COLO668 (cell line): Measurements from ENCODE around the gene SSRP1.

Experiments used
- DNase-seq: peaks from one replicate; lab custom pipeline; 2025; ENCODE audit not compliant: unreplicated experiment; lab: John Stamatoyannopoulos, UW

Gene SSRP1

DNA sequence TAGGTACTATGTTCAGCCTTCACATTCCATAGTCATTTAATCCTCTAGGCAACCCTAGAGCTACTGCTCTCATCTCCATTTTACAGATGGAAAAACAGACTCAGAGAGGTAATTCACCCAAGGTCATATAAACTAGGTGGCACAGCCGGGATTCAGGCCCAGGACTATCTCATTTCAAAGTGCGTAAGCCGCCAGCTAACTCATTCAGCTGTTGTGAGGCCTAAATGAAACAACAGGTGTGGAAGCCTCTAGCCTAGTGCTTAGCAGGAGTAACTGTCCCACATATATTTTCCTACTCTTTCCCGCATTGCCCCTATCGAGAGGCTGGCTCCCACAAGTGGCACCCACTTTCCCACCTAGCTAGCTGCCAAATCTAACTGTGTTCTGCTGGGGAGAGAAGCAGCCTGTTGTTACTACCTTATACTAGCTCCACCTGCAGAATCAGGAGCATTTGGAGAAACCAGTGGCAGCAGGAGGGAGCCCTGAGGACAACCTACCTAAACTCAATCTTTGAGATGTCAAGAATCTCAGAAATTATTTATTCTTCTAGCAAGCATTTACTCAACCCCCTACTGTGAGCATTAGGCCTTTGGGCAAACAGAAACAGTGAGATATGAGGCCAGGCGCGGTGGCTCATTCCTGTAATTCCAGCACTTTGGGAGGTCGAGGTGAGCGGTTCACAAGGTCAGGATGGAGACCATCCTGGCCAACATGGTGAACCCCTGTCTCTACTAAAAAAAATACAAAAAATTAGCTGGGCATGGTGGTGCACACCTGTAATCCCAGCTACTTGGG, 24.4 kb upstream of the SSRP1 start:
- DNase-seq: no peak

- DNase-seq: no peak
Measured at GRCh38 chr11:57359396-57359795, 23.7 kb upstream of the SSRP1 start.

- DNase-seq: no peak
Measured at GRCh38 chr11:57358991-57359390, 23.3 kb upstream of the SSRP1 start.

DNA sequence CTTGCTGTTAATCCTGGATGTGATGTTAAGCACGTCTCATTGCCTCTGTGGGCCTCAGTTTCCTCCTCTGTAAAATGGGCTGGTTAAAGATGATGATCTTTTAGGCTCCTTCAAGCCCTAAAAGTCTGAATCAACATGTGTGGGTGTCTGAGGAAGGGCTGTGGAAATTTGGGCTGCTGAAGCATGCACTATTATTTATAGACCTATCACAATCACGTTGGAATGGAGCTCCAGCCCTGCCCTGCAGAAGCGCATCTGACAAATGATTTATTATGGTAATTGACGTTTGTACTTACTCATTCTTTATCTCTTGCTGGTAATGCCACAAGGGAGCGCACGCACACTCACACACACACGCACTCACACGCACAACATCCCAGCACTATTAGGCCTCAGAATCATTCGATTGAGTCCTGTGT, 22.9 kb upstream of the SSRP1 start:
- no peak for DNase-seq

DNA sequence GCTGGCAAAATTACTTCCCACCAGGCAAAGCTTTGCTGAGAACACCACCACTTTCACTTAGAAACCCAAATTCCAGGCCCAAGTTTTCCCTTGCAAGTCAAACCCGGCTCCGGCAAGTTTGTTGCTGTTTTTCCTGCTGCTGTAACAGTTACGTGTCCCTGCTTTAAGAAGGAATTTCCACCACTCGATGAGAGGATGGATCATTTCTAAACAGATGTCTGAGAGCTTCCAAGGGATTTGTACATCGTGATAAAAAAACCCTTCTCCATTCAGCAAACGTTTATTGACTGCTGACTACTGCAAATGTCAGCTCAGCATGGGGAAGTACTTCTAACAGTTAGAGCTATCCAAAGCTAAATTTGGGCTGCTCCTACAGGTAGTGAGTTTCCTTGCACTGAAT, 22.2 kb upstream of the SSRP1 start:
- DNase-seq: no peak

GRCh38 chr11:57357310-57357709, 21.6 kb upstream of the SSRP1 start:
- DNase-seq: no peak

GRCh38 chr11:57356268-57356667, 20.6 kb upstream of the SSRP1 start:
- no peak for DNase-seq

- no peak for DNase-seq
Measured at GRCh38 chr11:57354699-57355098, 19.0 kb upstream of the SSRP1 start.

DNA sequence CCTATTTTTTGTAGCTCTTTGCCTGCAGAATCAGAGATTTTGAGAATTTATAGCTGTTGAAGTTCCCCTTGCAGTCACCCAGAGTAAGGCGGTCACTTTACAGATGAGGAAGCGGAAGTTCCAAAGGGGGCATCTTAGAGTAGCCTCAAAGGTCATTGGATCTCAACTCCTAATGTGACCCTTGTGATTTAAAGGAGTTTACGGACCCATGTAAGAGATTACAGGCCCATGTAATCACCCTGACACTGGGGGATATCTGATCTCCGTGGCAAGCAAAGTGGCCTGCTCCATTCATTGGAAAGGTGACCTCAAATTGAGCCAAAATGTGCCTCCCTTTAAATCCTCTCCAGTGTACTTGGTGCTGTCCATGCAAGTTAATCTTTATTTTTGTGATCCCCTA, 18.2 kb upstream of the SSRP1 start:
- no peak for DNase-seq

DNA sequence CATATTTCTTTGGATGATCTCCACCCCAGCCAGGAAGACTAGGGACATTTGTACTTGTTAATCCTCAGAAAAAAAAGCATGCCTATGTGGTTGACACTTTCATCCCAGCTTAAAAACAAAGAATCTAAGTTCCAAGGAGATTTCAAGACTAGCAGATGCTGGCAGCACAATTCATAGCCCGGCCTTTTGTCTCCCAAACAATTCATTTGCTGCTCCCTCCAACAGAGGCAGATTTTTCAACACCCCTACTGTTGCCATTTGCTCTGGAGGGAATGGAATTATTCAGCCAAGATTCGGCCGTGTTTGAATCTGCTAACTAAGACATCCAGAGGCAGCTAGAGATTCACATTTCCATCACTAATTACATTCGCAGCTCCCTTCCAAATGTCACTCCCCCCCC, 17.8 kb upstream of the SSRP1 start:
- DNase-seq: no peak

DNA sequence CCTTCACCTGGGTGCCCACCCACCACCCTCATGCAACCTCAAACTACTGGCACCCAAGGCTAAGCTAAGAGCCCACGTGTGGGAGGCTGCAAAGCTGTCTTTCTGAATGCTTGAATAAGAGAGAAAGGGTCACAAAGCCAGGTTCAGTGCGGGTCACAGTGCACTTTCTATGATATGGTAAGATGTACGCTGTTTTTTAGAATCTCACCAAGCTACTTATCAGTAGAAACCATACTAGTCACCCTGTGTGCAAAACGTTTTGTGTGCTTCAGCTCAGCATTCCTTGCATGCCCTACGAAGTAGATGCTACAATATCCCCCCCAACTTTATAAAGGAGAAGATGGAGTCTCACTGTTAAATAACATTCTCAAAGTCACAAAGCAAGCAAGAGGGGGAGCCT, 17.3 kb upstream of the SSRP1 start:
- DNase-seq: no peak

DNA sequence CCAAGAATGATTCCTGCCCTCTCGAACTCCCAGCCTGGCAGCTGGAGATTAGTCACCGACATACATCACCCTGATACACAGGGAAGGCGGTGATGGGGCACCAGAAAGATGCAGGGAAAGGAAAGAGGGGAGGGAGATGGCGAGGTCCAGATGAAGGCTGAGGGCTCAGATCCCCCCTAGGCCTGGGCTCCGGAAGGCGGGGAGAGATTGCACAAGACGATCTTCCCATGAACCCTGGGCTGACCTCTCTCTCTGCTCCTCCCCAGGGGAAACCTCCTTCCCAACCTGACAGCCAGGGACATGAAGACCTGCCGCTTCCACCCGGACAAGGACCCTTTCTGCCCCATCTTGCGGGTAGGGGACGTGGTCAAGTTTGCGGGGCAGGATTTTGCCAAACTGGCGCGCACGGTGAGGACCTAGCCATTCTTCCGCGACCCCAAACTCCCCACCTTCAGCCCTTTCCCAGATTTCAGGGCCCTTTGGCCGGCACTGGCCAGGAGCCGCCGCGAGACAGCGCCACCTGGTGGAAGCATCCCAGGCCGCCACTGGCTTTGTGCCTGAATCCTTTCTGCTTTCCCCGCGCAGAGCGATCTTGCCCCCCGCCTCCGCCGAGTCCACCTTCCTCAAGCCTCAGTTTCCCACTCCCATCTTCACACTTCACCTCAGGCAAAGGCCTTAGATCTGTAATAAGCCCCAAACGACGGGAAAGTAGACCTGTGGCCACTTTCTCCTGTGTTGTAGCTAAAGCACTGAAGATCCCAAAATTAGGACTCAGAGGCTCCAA, 14.0 kb upstream of the SSRP1 start:
- DNase-seq: peak; percentile 55

- no peak for DNase-seq
Measured at GRCh38 chr11:57348636-57349313, 13.1 kb upstream of the SSRP1 start.

GRCh38 chr11:57348052-57348451, 12.4 kb upstream of the SSRP1 start:
- DNase-seq: no peak

- no peak for DNase-seq
Measured at GRCh38 chr11:57347336-57347735, 11.6 kb upstream of the SSRP1 start.

- peak; percentile 62 for DNase-seq
Measured at GRCh38 chr11:57345555-57346211, 10.0 kb upstream of the SSRP1 start.

DNA sequence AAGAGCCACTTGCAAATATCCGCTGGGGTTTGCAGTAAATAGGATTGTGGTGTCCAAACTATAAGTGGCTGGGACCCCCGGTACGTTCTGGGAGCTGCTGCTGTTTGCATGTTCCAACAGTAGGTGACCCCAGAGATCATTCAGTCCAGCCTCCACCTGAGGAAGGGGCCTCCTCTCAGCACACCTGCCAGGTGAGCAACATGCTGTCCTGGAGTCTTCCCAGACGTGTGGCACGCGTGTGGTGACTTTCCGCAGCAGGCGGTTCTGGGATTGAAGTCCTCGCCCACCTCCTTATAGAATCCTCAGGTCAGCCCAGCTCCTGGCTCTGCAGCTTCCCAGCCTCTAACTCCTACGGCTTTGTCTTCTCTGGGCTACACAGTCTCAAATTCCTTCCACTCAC, 9.1 kb upstream of the SSRP1 start:
- DNase-seq: no peak

- DNase-seq: no peak
Measured at GRCh38 chr11:57343825-57344224, 8.1 kb upstream of the SSRP1 start.

- no peak for DNase-seq
Measured at GRCh38 chr11:57342702-57343101, 7.0 kb upstream of the SSRP1 start.

DNA sequence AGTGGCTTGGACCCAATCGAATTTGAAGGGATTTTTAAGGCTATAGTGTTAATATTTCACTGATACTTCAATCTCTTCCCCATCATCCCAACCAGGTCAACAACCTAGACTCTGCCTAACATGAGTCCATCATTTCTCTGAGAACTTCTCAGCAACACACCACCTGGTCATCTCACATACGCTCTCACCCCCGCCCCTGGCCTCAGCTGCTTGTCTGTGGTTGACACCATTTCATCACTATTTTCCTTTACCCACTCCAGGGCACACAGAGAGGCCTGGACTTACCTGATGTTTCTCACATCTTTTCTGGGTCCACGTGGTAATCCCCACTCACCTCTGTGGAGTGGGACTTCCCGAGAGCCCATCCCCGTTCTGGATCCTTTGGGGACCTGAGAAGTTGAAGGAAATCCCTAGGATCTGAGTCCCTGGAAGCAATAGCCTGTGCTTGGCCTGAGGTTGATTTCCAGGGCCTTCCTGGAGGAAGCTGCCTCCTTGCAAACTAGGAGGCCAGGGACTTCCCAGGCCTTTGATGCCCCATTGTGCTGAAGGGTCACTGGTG, 5.6 kb upstream of the SSRP1 start:
- no peak for DNase-seq

DNA sequence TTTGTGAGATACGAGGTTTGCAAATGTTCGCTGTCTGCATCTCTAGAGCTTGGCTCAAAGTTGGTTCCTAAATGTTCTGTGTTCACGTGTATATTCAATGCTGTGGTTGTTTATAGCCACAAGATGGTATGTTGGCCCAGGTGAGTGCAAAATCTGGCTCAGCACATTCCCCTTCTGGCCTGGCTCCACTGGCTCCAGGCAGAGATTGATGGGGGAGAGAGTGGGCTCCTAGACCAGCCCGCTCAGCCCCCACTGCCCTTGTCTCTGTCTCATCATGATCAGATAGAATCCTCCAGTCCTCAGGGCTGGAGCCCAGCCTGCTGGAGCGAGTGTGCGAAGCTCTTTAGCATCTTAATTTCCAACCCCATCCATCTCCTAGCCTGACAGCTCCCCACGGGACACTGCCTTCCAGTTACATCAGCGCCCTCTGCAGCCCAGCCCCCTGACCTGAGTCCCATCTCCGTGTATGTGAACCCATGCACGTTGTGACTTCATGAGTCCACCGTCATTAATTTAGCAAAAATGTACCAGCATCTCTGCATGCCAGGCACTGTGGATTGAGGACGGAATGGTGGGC, 4.4 kb upstream of the SSRP1 start:
- peak; percentile 13 for DNase-seq
